Activated CD8-positive, alpha-beta memory T cell treated with anti-CD3 and anti-CD28 coated beads for 24 hours (primary cell): ENCODE results near the gene ARSI.

Experiments
- DNase-seq: peaks from one replicate; pipeline ENCODE4 v3.0.0-alpha.2; 2020

Gene ARSI

DNA sequence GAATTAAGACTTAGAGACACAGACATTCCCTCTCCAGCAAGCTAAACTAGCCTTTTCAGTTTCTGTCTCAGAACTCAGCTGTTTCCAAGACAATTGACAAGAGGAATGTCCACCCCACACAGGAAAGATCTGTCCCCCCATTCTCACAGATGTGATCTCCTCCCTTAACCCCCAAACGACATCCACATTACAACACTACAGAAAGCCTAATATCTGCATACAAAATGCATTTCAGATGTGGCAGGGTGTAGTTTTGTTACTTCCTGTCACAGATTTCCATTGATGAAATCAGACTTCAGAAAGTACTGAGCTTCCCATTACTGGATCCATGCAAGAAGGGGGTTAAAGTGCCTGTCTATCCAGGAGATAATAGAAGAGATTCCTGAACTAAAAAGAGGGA is 2.9 kb upstream of the ARSI start:
- DNase-seq: no peak

DNA sequence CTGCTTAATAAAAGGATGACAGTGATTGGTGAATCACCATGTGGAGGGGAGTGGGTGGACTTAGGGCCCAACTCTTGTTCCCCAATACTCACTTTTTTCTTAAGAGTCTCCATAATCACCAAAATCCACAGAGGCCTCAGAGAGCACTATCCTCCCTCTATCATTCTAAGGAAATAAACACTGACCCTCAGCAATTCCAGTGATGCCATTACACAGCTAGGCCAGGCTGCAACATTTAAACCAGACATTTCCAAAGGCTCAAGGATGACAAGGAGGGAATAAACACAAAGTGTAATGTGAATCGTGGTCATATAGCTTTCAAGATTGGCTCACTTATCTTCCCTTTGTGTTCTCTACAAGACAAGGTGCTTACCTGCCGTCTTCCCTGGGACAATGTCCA is 2.4 kb upstream of the ARSI start:
- DNase-seq: no peak

DNA sequence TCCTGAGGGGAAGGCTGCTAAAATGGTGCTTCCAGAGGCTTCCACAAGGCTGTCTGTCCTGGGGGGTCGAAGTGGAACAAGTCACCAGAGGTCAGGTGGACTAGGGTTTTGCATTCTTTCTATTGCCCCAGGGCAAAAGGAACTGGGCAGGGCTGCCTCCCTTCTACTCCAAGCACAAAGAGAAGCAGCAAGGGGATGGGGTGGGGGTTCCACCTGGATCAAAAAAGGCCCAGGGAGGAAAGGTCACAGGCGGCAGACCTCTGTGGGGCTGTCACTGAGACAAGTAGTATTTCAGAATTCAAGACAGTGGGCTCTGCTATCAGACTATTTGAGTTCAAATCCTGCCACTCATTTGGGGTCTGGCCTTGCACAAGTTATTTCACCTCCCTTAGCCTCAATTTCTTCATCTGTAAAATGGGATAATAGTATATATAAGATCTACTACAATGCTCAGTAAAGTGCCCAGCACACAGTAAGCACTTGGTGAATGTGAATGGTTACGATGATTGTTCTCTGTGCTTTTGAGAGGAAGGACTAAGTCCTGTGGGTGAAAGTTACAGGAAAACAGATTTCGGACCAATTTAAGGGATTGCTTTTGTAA is 1.9 kb upstream of the ARSI start:
- DNase-seq: no peak

DNA sequence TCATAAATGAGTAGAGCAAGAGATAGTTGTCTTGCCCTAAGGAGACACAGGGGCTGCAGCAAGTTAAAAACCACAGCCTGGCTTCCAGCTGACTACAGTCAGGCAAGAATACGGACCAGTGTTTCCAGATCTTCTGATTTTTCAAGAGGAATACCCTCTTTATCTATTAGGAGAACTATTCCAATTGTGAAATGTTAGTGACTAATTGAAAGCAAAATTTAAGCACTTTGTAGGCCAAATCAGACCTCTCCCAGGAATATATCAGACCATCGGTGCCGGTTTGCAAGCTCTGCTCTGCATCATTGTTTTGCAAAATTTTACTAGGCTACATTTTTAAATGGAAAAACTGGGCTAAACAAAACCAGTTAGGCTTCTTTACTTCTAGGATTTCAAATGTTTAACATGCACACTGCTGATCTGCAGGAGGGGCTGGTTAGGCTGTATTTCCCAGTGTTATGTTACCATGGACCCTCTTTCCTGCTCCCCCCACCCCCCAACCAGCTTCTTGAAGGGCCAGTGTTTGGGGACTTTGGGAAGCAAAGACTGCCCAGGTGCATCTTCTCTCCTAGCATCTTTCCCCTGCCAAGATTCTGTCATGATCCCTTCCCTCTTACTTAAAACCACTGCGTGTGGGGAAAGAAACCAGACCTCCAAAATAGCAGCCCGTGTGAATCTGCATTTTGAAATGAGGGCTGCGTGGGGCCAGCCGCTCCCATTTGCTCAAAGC is 1.1 kb upstream of the ARSI start:
- no peak for DNase-seq

GRCh38 chr5:150303070-150303615 is 438 bp upstream of the ARSI start:
- no peak for DNase-seq

- no peak for DNase-seq
Measured at GRCh38 chr5:150301901-150302300, 804 bp downstream of the ARSI start.

- no peak for DNase-seq
Measured at GRCh38 chr5:150301170-150301505, 1.6 kb downstream of the ARSI start.

- DNase-seq: no peak
Measured at GRCh38 chr5:150300496-150301169, 2.1 kb downstream of the ARSI start.

DNA sequence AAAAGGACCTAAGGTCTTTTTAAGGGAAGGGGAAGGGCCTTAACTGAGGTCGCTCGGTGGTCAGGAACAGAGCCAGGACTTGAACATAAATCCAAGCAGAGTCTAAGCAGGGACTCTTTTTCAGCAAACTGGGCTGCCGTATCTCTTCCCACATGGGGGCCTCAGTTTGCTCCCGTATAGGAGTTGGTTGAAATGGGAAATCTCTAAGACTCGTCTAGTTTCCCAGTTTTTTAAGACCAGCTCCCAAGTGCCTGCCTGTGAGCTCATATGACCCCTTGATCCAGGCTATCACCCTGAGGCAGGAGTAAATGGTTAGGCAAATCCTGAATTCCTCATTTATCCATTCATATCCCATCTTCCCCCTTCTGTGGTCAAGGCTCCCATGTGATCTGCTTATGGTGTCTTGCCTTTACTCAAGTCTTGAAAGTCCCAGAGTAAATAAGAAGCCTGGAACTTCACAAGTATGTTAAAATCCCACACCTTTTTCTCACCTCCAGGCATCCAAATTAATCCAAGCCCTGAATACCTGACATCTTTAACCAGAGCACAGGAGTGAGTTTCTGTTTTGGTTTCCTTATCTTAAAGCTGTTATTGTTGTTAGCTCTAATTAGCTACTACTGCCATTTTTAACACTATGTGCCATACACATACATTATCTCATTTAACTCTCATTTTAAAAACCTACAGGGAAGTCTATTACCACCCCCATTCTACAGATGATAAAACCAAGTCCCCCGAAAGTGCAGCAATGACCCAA is 3.0 kb downstream of the ARSI start:
- DNase-seq: no peak

- DNase-seq: no peak
Measured at GRCh38 chr5:150298701-150299451, 3.8 kb downstream of the ARSI start.

DNA sequence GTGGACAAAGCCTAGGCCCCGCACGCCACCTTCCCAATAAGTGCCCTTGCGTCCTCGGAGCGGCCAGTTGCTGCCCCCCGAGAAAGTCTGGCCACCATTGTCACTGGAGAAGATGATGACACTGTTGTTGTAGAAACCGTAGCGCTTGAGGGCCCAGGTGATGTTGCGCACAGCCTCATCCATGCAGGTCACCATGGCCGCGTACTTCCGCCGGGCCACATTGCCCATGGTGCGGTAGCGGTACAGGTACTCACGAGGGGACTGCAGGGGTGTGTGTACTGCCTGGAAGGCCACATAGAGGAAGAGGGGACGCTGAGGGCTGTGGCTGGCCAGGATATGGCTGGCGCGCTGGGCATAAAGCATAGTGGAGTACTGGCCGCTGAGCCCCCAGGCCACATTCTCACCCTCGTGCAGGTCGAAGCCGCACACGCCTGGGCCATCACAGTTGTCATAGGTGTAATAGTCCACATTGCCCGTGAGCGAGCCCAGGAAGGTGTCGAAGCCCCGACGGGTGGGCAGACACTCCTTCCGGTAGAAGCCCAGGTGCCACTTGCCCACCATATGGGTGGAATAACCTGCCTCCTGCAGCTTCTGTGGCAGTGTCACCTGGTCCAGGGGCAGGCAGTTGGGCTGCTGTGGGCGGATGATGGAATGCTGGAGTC is 4.6 kb downstream of the ARSI start:
- no peak for DNase-seq

DNA sequence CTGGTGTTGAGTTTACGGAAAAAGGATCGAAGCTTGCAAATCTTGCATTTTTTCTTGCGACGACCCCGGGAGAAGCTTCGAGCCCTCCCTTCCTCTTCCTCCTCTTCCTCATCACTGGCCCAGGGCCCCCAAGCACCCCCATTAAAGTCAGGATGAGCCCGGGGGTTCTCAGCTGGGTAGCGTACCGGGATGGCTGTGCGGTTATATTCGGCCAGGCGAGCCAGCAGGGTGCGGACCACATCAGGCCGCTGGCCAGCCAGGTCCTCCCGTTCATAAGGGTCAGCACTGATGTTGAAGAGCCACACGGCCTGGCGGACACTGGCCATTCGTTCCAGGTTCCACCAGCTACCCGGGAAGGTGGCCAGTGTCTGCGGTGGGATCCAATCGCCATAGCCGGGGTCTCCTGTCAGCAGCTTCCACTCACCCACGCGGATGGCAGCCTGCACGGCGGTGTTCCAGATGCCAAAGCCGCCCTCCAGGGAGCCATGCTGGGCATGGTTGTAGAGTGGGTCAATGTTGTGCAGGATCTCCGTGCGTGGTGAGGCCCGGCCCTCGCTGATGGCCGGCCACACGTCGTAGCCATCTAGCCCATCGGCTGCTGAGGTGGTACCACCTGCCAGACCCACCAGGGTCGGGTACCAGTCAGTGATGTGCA is 5.3 kb downstream of the ARSI start:
- no peak for DNase-seq

- DNase-seq: no peak
Measured at GRCh38 chr5:150296496-150296895, 6.2 kb downstream of the ARSI start.

DNA sequence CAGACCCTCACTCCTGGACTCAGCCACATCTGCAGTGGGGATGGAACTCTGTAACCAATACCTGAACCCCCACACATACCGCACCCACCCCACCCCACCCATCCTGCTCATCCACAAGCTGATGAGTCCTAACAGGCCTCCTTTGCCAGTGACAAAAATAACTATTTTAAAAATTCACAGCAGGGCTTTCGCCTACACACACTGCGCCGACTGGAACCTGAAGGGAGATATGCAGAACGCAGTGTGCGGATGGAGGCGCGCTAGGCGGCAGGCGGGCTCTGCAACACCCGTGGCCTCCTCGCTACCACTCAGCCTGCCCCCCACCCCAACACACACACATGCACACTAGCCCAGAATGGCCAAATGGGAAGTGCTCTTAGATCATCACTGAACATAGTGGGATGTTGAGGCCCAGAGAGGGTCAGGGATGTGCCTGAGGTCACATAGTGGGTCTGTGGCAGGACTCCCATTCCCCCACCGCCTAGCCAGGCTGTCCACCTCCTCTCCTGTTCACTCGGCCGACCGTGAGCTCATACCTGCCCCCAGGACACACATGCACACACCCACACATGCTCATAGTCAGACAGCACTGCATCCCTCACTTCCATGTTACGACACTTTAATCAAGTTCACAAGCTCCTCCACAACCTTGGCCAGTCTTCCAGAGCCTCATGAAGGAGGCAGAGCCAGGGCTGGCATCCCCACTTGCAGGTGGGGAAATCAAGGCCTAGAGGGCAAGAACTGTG is 6.8 kb downstream of the ARSI start:
- no peak for DNase-seq

DNA sequence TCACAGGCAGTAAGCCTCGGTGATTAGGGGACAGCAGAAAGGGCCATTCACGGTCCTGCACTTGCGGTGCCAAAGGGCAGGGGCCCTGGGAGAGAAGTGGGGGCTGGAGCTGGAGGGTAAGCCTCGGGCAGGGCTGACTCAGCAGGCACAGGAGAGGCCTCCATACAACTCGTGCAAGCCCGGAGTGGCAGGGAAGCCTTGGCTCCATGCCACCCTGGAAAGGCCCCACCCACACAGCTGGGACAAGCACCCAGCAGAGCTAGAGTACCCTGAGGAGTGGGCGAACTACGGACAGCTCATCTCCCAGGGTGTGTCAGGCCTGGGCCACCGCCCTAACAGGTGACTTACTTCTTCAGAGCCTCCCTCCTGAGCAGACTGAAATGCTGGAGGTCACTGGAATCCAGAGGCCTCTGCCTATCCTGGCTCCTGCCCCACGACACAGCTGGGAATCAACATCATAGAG is 7.5 kb downstream of the ARSI start:
- DNase-seq: no peak

GRCh38 chr5:150294551-150295071 is 8.1 kb downstream of the ARSI start:
- DNase-seq: no peak

DNA sequence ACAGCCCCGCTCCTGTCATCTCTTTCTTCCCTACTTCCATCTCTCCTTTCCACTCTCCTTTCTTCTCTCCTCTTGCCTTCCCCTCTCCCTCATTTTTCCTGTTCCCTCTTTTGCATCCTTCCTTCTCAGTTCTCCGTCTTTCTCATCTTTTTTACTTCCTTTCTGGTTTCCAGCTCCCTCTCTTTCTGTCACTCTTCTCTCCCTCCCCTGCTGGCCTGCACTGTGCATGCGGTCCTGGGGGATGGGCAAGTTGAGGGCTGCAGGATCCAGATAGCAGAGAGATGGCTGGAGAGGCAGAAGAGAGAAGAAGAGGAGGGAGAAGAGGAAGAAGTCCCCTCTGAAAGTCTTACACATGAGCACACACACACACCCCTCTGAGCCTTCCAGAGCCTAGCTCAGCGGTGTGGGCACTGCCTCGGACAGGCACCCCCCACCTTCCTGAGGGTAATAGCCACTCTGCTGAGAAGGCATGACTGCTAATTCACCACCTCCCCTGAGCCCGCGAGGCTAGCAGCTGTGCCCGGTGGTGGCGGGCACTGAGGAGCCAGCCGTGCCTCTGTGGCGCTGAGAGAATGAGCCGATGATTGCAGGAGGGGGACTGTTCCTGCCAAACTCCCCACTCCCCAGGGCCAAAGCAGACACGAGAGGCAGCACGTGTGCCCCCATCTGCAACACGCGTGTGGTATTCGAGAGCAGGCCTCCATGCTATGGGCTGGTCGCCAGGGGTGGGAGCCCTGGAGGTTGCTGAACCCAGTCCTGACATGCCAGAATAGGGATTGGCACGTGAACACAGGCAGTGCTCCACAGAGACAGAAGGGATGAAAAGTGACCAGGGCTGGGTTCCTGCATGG is 9.4 kb downstream of the ARSI start:
- DNase-seq: no peak

DNA sequence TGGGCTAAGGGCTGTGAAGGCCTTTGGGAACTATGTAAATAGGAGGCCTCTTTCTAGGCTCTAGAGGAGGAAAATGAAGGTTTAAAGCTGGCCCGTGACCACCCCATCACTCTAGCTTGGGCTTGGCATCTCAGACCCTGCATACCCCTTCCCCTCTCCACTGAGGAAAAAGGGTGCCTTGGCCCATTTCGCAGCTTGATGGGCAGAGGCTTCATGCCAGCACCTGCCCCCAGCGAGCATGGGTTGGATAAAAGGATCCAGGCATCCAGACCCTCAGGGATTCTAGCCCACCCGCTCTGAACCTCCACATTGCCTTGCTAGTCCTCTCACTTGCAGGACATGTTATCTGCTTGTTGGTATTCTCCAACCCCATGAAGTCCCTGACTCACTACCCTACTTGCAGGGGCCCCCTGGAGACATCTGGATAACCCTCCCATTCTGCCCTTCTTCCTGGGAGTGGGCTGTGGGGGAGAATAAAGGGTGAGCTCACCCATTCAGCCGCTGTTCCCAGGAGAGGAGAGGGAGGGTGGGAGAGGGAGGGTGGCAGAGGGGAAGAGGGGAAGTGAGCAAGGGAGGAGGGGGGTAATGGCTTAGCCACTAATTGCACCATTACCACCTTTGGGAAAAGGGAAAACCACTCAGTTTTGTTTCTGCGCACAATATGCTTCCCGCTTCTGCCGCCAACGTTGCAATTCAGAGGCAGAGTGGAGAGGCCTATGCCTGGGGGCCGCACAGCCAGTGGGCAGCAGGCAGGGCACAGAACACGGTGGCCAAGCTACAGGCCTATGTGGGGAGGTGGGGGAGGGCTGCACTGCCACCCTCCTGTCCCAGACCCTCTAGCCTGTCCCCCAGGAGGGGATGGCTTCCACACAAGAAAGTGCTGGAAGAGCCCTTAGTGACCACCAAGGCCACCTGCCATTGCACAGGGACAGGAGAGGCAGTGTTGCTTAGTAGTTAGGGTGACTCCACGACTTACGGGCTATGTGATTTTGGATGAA is 11.0 kb downstream of the ARSI start:
- no peak for DNase-seq
